Kasumi-1 (cell line): ENCODE results near the gene LCN2.

ENCODE experiments used
- DNase-seq, 2 experiments: peaks; one replicate each; lab custom pipeline; 2025; lab: John Stamatoyannopoulos, UW

Gene LCN2

GRCh38 chr9:128115187-128116103 lies 33.8 kb upstream of the LCN2 start:
- no peak for DNase-seq

- DNase-seq: no peak
Measured at GRCh38 chr9:128116104-128117083, 32.9 kb upstream of the LCN2 start.

GRCh38 chr9:128117613-128118471 lies 31.4 kb upstream of the LCN2 start:
- DNase-seq: peak; percentile 81 to 84

GRCh38 chr9:128118472-128118857 lies 30.8 kb upstream of the LCN2 start:
- DNase-seq: no peak

- no peak for DNase-seq
Measured at GRCh38 chr9:128118971-128119665, 30.1 kb upstream of the LCN2 start.

- DNase-seq: no peak
Measured at GRCh38 chr9:128120061-128120740, 29.1 kb upstream of the LCN2 start.

GRCh38 chr9:128120741-128121465 lies 28.4 kb upstream of the LCN2 start:
- no peak for DNase-seq

GRCh38 chr9:128121466-128121810 lies 27.8 kb upstream of the LCN2 start:
- no peak for DNase-seq

GRCh38 chr9:128121924-128122808 lies 27.1 kb upstream of the LCN2 start:
- DNase-seq: no peak

- DNase-seq: no peak
Measured at GRCh38 chr9:128122809-128123175, 26.5 kb upstream of the LCN2 start.

GRCh38 chr9:128123451-128124080 lies 25.7 kb upstream of the LCN2 start:
- no peak for DNase-seq

- no peak for DNase-seq
Measured at GRCh38 chr9:128124451-128124850, 24.8 kb upstream of the LCN2 start.

GRCh38 chr9:128124873-128125579 lies 24.2 kb upstream of the LCN2 start:
- peak; percentile 70 to 78 for DNase-seq

GRCh38 chr9:128125580-128126354 lies 23.5 kb upstream of the LCN2 start:
- no peak for DNase-seq

- DNase-seq: peak; percentile 42 to 69
Measured at GRCh38 chr9:128127568-128127989, 21.7 kb upstream of the LCN2 start, which contains the start of gene PTGES2. TSS of gene PTGES2 (minus strand) at chr9:128127729. CDS start at chr9:128127717, 12 bp downstream.

- DNase-seq: peak; percentile 76 to 86
Measured at GRCh38 chr9:128127990-128128835, 21.0 kb upstream of the LCN2 start.
